22Rv1 (cell line): ENCODE results near the gene PCDHGB5.
"Not testable (repeated sequence)": the region's sequence is repeated elsewhere in the genome, so short reads cannot be mapped to it uniquely, and the experiment has no call there.

Experiments
- H3K27ac ChIP-seq: fragments of 450-650 bp; 2 replicates; pipeline ENCODE4 v1.5.1; 2017
- CTCF ChIP-seq: fragments of 450-650 bp; IDR thresholded peaks from 2 replicates; pipeline ENCODE4 v1.5.1; 2017; ENCODE audit warnings: mild to moderate bottlenecking
- ZFX ChIP-seq: fragments of 450-650 bp; IDR thresholded peaks from 2 replicates; pipeline ENCODE4 v1.6.1; 2017; ENCODE audit warnings: antibody characterized with exemption, borderline replicate concordance

The PCDHGB5 gene

GRCh38 chr5:141398608-141399007, 861 bp downstream of the PCDHGB5 start:
- no peak overlapping the region for H3K27ac ChIP-seq
- TF ChIP-seq ZFX = no peak
- no peak for TF ChIP-seq CTCF

GRCh38 chr5:141399555-141400258, 2.0 kb downstream of the PCDHGB5 start:
- no peak overlapping the region for H3K27ac ChIP-seq
- TF ChIP-seq ZFX (no peak), CTCF (no peak)

GRCh38 chr5:141402553-141403243, 5.0 kb downstream of the PCDHGB5 start, which contains the start of gene PCDHGA9:
PCDHGA9 (plus strand) TSS chr5:141402778; CDS start chr5:141402953, 175 bp downstream.
- TF ChIP-seq CTCF (peak; percentile 82), ZFX (no peak)
- H3K27ac ChIP-seq = no peak within 1 kb of the TSS

- H3K27ac ChIP-seq = no peak overlapping the region
- no peak for TF ChIP-seq CTCF
- no peak for TF ChIP-seq ZFX
Measured at GRCh38 chr5:141403387-141403786, 5.6 kb downstream of the PCDHGB5 start.

GRCh38 chr5:141407790-141408505, 10.2 kb downstream of the PCDHGB5 start, which contains the start of gene PCDHGB6:
PCDHGB6 (plus strand) TSS chr5:141408021; CDS start chr5:141408203, 182 bp downstream.
- TF ChIP-seq CTCF = peak; percentile 78
- not testable (repeated sequence) for H3K27ac ChIP-seq

GRCh38 chr5:141409598-141410306, 12.0 kb downstream of the PCDHGB5 start:
- no peak for TF ChIP-seq ZFX
- no peak for TF ChIP-seq CTCF
- no peak overlapping the region for H3K27ac ChIP-seq
